Non-pigmented ciliary epithelial cell (primary cell): ENCODE results near the gene MVP.
A peak's percentile ranks its signal among the peaks of the same experiment; 100 is the strongest.
"Not testable (repeated sequence)": the region's sequence is repeated elsewhere in the genome, so short reads cannot be mapped to it uniquely, and the experiment has no call there.

Experiments used
- DNase-seq: peaks from one replicate; pipeline ENCODE4 v3.0.0-alpha.2; 2010; ENCODE audit warnings: low read depth

The MVP gene

DNA sequence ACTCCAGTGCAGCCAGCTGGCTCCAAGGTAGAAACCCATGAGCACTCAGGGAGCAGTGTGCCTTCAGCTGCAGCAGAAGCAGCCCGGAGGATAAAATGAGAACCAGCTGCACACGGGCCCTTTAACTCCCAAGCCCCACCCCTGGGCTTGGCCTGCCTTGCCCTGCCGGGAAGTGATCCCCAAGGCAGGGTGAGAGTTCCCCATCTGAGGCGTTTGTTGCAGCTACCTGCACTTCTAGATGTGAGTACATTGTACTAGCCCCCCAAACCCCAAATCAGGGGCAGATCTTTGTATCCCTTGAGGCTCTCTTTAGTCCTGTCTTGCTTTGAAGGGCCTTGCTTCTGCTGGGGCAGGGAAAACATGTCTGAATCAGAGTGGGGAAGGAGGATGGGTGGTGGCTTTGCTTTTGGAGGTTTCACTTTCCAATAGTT, at the start of gene MVP:
MVP (plus strand) TSS at position 192 of the 431 bp plus-strand sequence. CDS start 10,088 bp downstream, outside the sequence.
- no peak for DNase-seq

- not testable (repeated sequence) for DNase-seq
Measured at GRCh38 chr16:29772330-29772729, 47.9 kb upstream of the MVP start.

DNA sequence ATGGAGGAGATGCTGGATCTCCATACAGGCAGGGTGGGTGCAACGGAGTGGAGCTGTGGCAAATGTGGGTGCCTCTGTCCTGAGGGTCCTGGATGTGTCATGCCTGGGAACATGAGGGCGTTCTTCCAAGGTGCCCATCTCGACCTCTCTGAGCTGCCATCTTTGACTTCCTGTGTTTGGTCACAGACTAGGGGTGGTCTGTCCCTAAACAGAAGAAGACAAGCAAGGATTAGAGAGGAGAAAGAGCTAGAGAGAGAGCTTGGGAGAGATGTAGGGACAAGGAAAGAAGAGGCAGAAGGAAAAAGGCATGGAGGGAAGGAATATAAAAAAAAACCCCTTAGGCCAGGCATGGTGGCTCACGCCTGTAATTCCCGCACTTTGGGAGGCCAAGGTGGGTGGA, 45.5 kb upstream of the MVP start:
- no peak for DNase-seq

DNA sequence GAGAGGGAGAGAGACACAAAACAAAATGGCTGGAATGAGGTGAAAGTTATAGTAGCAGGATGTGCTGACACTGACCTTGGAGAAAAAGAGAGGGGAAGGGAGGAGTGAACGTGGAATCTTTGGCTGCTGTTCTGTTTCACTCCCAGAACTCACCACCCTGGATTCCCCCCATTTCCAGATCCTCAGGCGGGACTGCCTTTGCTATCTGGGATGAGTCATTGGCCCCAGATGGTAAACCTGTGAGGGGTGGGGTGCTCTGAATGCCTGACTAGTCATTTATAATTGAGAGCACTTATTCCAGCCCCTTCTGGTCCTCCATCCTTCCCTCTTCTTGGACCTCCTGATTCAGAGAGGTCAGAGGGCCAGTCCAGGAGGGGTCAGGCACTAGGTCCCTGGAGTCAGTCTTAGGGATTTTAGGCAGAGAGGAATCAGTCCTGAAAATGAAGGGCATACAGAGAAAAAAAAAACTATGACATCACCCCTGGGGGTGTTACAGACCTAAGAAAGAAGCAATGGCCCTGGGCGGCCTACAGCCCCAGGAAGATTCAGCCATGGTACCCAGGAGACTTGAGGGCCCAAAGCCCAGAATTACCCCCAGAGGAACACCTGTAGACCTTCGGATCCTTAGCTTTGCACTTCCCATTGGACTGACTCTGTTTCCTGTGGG, 44.4 kb upstream of the MVP start:
- no peak for DNase-seq

- no peak for DNase-seq
Measured at GRCh38 chr16:29777576-29778350, 42.5 kb upstream of the MVP start, which contains the start of gene ZG16. Gene ZG16, plus strand, starts transcription at chr16:29778256. Its CDS starts 1,011 bp downstream, at chr16:29779267.

DNA sequence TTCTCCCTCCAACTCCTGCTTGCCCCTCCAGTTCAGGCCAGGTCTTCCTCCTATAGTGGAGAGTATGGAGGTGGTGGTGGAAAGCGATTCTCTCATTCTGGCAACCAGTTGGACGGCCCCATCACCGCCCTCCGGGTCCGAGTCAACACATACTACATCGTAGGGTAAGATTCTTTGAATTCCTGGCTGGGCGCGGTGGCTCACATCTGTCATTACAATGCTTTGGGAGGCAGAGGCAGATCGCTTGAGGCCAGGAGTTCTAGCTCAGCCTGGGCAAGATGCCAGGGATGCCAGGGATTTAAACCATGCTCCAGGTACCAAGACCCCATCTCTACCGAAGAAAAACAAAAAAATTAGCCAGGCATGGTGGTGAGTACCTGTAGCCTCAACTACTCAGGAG, 40.8 kb upstream of the MVP start:
- DNase-seq = no peak

DNA sequence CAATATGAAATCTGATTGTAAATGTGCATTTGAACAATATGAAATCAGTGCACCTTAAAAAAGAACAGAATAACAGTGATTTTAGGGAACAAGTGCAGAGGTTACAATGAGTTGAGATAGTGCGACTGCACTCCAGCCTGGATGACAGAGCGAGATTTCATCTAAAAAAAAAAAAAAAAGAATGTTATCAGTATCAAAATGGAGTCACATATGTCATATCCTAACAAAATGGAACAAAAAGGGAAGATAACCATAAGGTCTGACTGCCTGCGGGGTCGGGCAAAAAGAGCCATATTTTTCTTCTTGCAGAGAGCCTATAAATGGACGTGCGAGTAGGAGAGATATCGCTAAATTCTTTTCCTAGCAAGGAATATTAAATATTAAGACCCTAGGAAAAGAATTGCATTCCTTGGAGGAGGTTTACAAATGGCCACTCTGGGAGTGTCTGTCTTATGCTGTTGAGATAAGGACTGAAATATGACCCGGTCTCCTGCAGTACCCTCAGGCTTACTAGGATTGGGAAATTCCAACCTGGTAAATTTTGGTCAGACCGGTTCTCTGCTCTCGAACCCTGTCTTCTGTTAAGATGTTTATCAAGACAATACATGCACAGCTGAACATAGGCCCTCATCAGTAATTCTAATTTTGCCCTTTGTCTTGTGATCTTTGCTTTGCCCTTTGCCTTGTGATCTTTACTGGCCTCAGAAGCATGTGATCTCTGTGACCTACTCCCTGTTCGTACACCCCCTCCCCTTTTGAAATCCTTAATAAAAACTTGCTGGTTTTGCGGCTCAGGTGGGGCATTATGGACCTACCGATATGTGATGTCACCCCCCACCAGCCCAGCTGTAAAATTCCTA, 36.9 kb upstream of the MVP start:
- DNase-seq = not testable (repeated sequence)

GRCh38 chr16:29784157-29784556, 36.1 kb upstream of the MVP start:
- no peak for DNase-seq

- DNase-seq = no peak
Measured at GRCh38 chr16:29784901-29785500, 35.3 kb upstream of the MVP start.

DNA sequence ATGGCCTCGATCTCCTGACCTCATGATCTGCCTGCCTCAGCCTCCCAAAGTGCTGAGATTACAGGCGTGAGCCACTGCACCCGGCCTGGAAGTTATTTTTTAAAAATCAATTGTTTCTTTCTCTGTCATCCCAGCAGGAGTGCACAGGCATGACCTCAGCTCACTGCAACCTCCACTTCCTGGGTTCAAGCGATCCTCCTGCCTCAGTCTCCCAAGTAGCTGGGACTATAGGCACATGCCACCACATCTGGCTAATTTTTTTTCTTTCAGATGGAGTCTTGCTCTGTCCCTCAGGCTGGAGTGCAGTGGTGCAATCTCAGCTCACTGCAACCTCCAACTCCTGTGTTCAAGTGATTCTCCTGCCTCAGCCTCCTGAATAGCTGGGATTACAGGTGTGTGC, 33.1 kb upstream of the MVP start:
- DNase-seq = not testable (repeated sequence)

- DNase-seq = no peak
Measured at GRCh38 chr16:29789775-29790182, 30.5 kb upstream of the MVP start.

- DNase-seq = peak; percentile 90
Measured at GRCh38 chr16:29790183-29790948, 29.9 kb upstream of the MVP start, which contains the start of gene KIF22. Gene KIF22, plus strand, starts transcription at chr16:29790751. Its CDS starts 9 bp downstream, at chr16:29790760.

- DNase-seq = no peak
Measured at GRCh38 chr16:29790949-29791844, 29.1 kb upstream of the MVP start.

DNA sequence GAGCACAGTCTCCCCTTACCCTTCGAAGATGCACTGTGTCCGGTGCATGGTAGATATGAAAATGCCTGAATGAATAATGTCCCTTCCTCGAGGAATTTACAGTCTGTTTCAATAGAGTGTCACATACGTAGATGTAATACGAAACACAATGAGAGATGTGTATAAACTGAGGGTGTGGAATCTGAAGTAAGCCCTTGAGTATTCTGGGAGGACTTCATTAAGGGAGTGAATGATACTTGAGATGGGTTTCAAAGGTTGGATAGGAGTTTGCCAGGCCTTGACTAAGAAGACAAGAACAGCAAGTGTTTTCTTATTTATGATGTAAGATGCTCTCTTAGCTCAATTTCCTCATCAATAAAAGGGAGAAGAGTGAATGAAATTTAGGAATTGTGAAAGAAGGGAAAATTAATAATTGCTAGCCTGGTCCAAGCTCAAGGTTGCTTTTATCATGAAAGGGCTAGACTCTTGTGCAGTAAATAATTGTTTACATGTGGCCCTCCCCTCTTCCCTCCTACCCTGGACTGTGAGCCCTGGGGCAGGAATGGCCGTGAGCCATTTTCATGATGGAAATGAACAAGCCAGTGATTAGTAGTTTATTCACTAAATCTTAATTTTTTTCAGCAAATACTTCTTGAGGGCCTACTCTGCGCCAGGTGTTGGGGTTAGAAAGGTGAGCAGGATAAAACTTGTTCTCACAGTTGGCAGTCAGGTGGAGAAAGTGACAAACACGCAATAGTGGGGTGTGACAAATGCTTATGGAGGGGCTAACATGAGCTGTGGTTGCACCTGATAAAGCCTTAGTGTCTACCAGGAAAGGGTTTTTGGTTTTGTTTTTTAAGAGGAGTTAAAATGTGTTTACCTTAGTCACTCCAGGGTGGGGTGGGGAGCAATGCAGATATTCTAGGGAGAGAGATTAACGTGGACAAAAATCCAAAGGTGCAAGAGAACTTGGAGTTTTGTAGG, 28.1 kb upstream of the MVP start:
- DNase-seq = no peak

GRCh38 chr16:29793153-29793552, 27.1 kb upstream of the MVP start:
- DNase-seq = not testable (repeated sequence)

DNA sequence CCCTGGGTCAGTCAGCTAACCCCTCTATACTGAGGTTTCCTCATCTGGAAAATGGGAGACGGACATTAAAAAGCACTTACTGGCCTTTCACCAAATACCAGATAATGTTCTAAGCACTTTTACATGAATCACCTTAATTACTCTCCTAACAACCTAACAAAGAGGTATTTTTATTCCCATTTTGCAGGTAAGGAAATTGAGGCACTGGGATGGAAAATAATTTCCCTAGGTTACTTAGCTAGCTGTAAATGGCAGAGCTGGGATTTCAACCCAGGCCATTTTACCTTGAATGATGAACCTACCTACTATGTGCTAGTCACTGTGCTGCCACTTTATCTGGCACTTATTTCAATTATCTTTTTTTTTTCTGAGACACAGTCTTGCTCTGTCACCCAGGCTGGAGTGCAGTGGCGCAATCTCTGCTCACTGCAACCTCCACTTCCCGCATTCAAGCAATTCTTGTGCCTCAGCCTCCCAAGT, 26.0 kb upstream of the MVP start:
- no peak for DNase-seq

- no peak for DNase-seq
Measured at GRCh38 chr16:29802416-29802935, 17.8 kb upstream of the MVP start.

DNA sequence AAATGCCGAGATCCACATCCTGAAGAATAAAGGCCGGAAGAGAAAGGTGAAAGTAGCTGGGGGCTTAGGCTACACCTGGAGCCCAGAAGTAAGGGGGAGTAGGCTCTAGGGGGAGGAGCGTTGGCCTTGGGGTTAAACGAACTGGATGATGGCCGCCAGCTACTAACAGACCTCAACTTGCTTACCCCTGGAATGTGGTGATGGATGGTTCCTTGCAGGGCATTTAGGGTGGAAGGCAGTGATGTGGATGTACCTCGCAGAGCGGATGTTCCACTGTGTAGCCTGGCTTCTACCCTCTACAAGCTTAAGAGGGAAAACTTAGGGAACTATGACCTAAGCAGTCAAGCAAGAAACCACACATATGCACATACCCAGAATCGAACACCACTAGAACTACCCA, 16.2 kb upstream of the MVP start:
- DNase-seq = no peak
